Measurements from ENCODE around the gene CAVIN1. TPM values are rescaled to one million over a fixed set of nuclear protein-coding genes. Genes with fewer than 3 reads are reported as not detected.
"Not testable (repeated sequence)": the region's sequence is repeated elsewhere in the genome, so short reads cannot be mapped to it uniquely, and the experiment has no call there.

Gene CAVIN1
- polyA plus RNA-seq, 3 donors = 58.3 to 77.9 (median 62.5) TPM

DNA sequence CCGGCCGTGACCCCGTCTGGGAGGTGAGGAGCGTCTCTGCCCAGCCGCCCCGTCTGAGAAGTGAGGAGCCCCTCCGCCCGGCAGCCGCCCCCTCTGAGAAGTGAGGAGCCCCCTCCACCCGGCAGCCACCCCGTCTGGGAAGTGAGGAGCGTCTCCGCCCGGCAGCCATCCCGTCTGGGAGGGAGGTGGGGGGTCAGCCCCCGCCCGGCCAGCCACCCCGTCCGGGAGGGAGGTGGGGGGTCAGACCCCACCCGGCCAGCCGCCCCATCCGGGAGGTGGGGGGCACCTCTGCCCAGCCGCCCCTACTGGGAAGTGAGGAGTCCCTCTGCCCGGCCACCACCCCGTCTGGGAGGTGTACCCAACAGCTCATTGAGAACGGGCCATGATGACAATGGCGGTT lies 26.1 kb upstream of the CAVIN1 start:
- not testable (repeated sequence) for DNase-seq (ENCODE audit: extremely low read depth in 1 of 11, low read depth in 9 of 11, low spot score in 4 of 11)

DNA sequence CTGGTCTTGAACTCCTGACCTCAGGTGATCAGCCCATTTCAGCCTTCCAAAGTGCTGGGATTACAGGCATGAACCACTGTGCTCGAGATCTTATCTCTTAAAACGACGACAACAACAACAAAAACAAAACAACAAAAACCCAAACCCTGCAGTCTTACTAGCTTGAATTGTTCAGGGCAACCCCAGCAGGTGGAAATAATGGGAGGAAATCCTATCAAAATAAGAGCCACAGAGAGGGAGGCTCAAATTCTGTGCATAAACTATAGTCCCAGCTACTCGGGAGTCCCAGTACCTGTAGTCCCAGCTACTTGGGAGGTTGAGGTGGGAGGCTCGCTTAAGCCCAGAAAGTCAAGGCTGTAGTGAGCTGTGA lies 19.1 kb upstream of the CAVIN1 start:
- no peak for DNase-seq (ENCODE audit: extremely low read depth in 1 of 11, low read depth in 9 of 11, low spot score in 4 of 11)

- DNase-seq (ENCODE audit: extremely low read depth in 1 of 11, low read depth in 9 of 11, low spot score in 4 of 11) = no peak
These were observed 18.5 kb upstream of the CAVIN1 start for GRCh38 chr17:42441371-42442195.

GRCh38 chr17:42438600-42439567 lies 15.8 kb upstream of the CAVIN1 start:
- no peak for DNase-seq (ENCODE audit: extremely low read depth in 1 of 11, low read depth in 9 of 11, low spot score in 4 of 11)

DNA sequence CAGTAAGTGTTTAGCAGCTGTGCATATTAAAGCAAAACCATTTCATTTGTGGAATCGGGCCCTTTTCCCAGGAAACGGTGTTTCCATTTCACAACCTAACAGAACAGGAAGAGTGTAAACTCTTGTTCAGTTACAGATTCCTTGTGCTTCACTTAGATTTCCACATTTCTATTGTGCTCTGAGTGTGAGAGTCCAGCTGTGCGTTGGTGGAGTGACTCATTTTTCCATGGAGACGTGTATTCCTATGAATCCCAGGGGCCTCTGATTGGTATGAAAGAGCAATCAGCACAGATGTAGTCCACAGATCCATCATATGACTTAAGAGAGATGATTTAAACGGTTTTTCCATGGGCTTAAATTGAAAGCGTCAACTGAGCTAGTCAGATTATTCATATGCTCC lies 13.3 kb upstream of the CAVIN1 start:
- DNase-seq (ENCODE audit: extremely low read depth in 1 of 11, low read depth in 9 of 11, low spot score in 4 of 11) = no peak

DNA sequence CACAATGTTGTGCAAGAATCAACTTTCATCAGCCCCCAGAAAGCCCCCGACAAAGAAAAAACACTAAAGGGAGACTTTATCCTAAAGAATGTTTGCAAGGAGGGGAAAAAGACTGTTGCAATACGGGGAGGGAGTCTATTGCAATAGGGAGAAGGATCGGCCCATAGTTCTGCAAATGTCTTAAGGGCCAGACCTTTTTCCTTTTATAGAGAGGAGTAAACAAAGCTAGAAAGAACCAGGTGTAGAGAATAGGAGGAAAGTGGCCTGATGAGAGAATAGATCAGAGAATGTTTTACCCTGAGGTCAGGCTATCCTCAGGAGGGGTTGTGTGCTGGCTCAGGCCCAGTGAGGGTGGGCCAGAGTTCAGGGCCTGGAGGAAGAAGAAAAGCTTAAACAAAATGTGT lies 8.7 kb upstream of the CAVIN1 start:
- DNase-seq (ENCODE audit: extremely low read depth in 1 of 11, low read depth in 9 of 11, low spot score in 4 of 11) = no peak

DNA sequence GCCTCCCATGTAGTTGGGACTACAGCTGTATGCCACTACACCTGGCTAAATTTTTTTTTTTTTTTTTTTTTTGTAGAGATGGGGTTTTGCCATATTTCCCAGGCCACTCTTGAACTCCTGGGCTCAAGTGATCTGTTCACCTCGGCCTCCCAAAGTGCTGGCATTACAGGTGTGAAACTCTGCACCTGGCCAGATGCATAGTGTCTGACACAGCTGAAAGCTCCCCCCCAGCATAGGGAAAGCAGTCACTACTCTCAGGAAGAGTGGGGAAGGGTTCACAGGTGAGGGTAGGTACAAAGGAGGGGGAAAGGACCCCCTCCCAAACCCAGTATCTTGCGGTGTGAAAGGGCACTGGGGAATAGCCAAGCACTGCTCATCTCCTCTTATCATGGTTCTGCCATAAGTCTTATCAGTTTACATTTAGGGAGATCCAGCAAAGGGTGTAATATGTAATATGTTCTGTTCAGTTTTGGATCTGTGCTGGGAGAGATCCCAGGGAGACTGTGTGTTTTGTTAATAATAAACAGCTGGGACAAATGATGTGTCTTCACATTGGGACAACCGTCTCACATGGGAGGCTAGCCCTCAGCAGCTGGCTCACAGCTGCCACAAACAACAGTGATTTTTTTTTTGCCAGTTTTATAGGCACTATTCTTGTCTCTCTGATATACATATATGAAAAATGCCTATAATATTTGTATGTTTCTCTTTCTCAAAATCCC lies 6.8 kb upstream of the CAVIN1 start:
- DNase-seq (ENCODE audit: extremely low read depth in 1 of 11, low read depth in 9 of 11, low spot score in 4 of 11) = peak in 1 of 11 donors; percentile 30

- peak in 7 of 11 donors; percentile 31 to 79 (median 61) for DNase-seq (ENCODE audit: extremely low read depth in 1 of 11, low read depth in 9 of 11, low spot score in 4 of 11)
These were observed 5.3 kb upstream of the CAVIN1 start for GRCh38 chr17:42428141-42428944.

- DNase-seq (ENCODE audit: extremely low read depth in 1 of 11, low read depth in 9 of 11, low spot score in 4 of 11) = no peak
These were observed 2.0 kb upstream of the CAVIN1 start for GRCh38 chr17:42424991-42425610.

- no peak for DNase-seq (ENCODE audit: extremely low read depth in 1 of 11, low read depth in 9 of 11, low spot score in 4 of 11)
These were observed 710 bp upstream of the CAVIN1 start for GRCh38 chr17:42423766-42424165.

- no peak for DNase-seq (ENCODE audit: extremely low read depth in 1 of 11, low read depth in 9 of 11, low spot score in 4 of 11)
These were observed 571 bp downstream of the CAVIN1 start for GRCh38 chr17:42422412-42422957.

DNA sequence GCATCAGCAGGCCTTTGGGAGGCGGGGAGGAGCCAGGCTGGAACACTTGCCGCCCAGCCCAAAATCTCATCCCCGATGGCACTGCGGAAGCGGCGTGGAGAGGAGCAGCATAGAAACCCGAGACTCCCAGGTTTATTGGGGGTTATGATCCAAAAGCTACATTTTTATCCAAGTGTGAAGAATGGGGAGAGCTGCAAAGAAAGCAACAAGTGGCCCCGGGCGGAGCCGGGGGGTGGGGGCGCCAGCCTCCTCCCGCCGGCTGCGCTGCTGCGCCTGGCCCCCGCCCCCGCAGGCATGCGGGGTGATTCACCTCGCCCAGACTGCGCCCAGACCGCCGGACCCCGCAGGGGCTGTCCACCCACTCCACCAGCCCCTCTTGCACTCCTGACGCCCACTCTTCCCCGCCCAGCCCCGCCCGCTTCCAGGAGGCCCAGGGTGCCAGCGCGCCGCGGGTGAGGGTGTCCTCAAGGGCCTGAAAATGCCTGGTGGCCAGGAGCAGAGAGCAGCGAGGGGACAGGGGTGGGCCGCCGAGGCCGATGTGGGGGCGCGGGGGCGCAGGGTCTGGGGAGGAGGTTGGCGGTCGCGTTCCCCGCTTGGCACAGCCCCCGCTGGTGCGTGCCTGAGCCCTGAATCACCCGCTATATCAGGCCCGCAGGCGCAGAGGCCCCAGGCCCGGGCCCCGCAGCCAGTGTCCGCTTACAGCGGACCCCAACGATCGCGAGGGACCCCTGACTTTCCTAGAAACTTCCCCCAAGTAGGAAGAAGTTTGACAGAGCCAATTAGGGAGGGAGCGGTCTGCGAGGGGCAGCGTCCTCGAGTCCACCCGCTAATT lies 1.3 kb downstream of the CAVIN1 start:
- DNase-seq (ENCODE audit: extremely low read depth in 1 of 11, low read depth in 9 of 11, low spot score in 4 of 11) = no peak

DNA sequence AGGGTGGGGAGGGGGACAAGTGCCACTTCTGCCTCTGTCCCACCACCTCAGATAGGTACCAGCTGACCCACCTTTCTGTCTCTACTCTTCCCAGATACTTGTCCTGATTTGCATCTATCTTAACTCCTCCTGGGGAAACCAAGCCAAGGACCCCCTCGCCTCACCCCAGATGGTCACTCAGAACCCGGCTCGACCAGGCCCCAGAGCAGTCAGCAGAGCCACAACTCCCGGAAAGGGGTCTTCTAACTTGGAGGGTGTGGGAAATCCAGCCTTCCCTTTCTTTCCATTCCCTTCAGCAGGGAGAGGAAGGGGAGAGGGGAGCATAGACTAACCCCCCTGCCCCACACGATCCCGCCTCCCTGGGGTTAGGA lies 1.9 kb downstream of the CAVIN1 start:
- no peak for DNase-seq (ENCODE audit: extremely low read depth in 1 of 11, low read depth in 9 of 11, low spot score in 4 of 11)

DNA sequence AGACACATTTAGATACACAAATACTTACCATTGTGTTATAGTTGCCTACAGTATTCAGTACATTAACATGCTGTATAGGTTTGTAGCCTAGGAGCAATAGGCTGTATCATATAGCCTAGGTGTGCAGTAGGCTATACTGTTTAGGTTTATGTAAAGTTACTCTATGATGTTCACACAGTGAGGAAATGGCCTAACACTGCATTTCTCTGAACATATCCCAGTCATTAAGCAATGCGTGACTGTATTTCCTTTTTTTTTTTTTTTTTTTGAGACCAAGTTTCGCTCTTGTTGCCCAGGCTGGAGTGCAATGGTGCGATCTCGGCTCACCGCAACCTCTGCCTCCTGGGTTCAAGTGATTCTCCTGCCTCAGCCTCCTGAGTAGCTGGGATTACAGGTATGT lies 5.1 kb downstream of the CAVIN1 start:
- not testable (repeated sequence) for DNase-seq (ENCODE audit: extremely low read depth in 1 of 11, low read depth in 9 of 11, low spot score in 4 of 11)

DNA sequence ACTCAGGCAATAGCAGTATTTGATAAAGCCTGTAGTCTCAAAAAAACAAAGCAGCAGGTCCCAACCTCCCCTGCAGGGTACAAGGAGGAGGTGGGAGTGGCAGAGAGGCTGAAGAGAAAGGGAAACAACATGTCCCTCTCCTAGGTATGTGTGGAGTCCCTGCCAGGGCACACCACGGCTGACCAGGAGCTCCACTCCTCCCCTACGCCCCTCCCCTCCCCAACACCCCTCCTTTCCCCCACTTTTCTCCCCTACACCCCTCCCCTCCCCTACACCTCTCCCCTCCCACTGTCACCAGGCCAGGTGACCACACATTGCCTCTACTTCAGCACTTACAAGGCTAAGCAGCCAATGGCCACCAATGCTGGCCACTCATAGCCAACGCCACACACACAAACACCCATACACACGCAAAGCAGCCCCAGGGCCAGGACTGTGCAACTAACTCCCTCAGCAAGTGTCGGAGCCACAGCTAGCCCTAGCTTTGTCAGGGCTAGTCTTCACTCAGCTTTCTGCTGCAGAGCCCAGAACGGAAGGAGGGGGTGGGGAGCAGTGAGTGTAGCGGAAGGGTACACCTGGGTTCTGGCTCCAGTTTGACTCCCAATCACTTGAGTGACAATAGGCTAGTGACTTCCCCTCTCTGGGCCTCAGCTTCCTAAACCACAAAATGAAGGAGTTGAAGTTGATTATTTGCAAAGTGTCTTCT lies 8.2 kb downstream of the CAVIN1 start:
- DNase-seq (ENCODE audit: extremely low read depth in 1 of 11, low read depth in 9 of 11, low spot score in 4 of 11) = no peak

- no peak for DNase-seq (ENCODE audit: extremely low read depth in 1 of 11, low read depth in 9 of 11, low spot score in 4 of 11)
These were observed 9.5 kb downstream of the CAVIN1 start for GRCh38 chr17:42413464-42414040.
